Endothelial cell of umbilical vein (primary cell): ENCODE measurements around the gene CC2D1A. TPM values are rescaled to one million over a fixed set of nuclear protein-coding genes. Genes with fewer than 3 reads are reported as not detected.

Source experiments
- BruUV-seq: library from RNA; stranded (reverse); fragments of 400-500 nt; replicated peaks from 2 replicates; lab custom pipeline; 2021; lab: Mats Ljungman, UMichigan
- CTCF ChIA-PET: fragments of 300-600, 350-600 bp; sonication (Branson Sonifier 250); formaldehyde crosslinking; loops from one replicate; lab custom pipeline; 2021; ENCODE audit warnings: antibody characterized with exemption, inconsistent platforms; lab: Charles Lee
- POLR2A ChIA-PET: fragments of 300-600, 350-600 bp; sonication (Branson Sonifier 250); formaldehyde crosslinking; loops from one replicate; lab custom pipeline; 2021; ENCODE audit warnings: antibody characterized with exemption, inconsistent platforms; lab: Charles Lee
- DNase-seq: peaks from one replicate; pipeline ENCODE4 v3.0.0-alpha.2; 2011; ENCODE audit warnings: low read depth, low spot score
- FAIRE-seq: peaks from 2 replicates; lab custom pipeline; 2011; peaks lifted over from hg19 to GRCh38; lab: Jason Lieb, UNC
- H2AFZ ChIP-seq: 2 replicates; pipeline ENCODE4 v1.6.0; 2012; ENCODE audit warnings: low read depth, low read length, control low read depth, inconsistent platforms
- H3K27ac ChIP-seq: 2 replicates; pipeline ENCODE4 v1.5.1; 2011; ENCODE audit warnings: low read depth, mild to moderate bottlenecking, control low read depth, low read length, moderate library complexity; ENCODE audit not compliant: insufficient read depth
- H3K27me3 ChIP-seq, 2 experiments: 2 replicates each; pipeline versions ENCODE4 v1.6.0 to v1.6.1; 2011; ENCODE audit warnings: low read length in 2 of 2, mixed read lengths in 1 of 2; ENCODE audit not compliant: control insufficient read depth in 2 of 2, insufficient read depth in 2 of 2
- H3K36me3 ChIP-seq, 2 experiments: 2 replicates in 1 of 2; 3 replicates in 1 of 2; pipeline ENCODE4 v1.5.1; 2011; ENCODE audit warnings: low read length in 2 of 2, mild to moderate bottlenecking in 1 of 2, moderate library complexity in 1 of 2; ENCODE audit not compliant: control insufficient read depth in 2 of 2, insufficient read depth in 2 of 2; ENCODE audit errors: extremely low read depth in 1 of 2
- H3K4me1 ChIP-seq: 3 replicates; pipeline ENCODE4 v1.5.1; 2011; ENCODE audit warnings: mild to moderate bottlenecking, low read length; ENCODE audit not compliant: control insufficient read depth, insufficient read depth; ENCODE audit errors: extremely low read depth
- H3K4me2 ChIP-seq: 2 replicates; pipeline ENCODE4 v1.6.1; 2011; ENCODE audit warnings: low read length, control low read depth, mixed read lengths; ENCODE audit not compliant: insufficient read depth
- H3K4me3 ChIP-seq, 3 experiments: fragments of 200-600 bp in 1 of 3; sonication (generic), shearing (Covaris generic) in 1 of 3; replicated peaks in 1 of 3; 2 replicates each; pipeline ENCODE4 v1.5.1; 2011 to 2016; ENCODE audit warnings: control low read depth in 3 of 3, low read length in 3 of 3, mild to moderate bottlenecking in 2 of 3, inconsistent platforms in 1 of 3, low read depth in 1 of 3, moderate library complexity in 1 of 3; ENCODE audit not compliant: insufficient read depth in 1 of 3
- H3K79me2 ChIP-seq: 2 replicates; pipeline ENCODE4 v1.6.0; 2012; ENCODE audit warnings: low read length, inconsistent platforms; ENCODE audit not compliant: control insufficient read depth, insufficient read depth
- H3K9ac ChIP-seq: replicated peaks from 2 replicates; pipeline ENCODE3; 2011; ENCODE audit warnings: low read length, control low read depth; ENCODE audit not compliant: insufficient read depth; ENCODE audit errors: extremely low read depth
- H3K9me1 ChIP-seq: replicated peaks from 3 replicates; pipeline ENCODE4 v1.6.0; 2011; ENCODE audit warnings: mild to moderate bottlenecking, low read length; ENCODE audit not compliant: control insufficient read depth, insufficient read depth; ENCODE audit errors: extremely low read depth
- H3K9me3 ChIP-seq: replicated peaks from 2 replicates; pipeline ENCODE4 v1.5.1; 2012; ENCODE audit warnings: low read length, inconsistent platforms; ENCODE audit not compliant: control insufficient read depth, insufficient read depth
- H4K20me1 ChIP-seq: replicated peaks from 2 replicates; pipeline ENCODE3; 2011; ENCODE audit warnings: mild to moderate bottlenecking, low read length; ENCODE audit not compliant: control insufficient read depth, insufficient read depth; ENCODE audit errors: extremely low read depth
- FOS ChIP-seq: IDR thresholded peaks from 2 replicates; pipeline ENCODE4 v1.6.1; 2011; ENCODE audit warnings: mild to moderate bottlenecking, low read length, moderate library complexity, borderline replicate concordance; ENCODE audit not compliant: insufficient read depth
- GATA2 ChIP-seq: IDR thresholded peaks from 2 replicates; pipeline ENCODE4 v1.7.0; 2011; ENCODE audit warnings: low read depth, mild to moderate bottlenecking, moderate library complexity, mixed read lengths, low read length; ENCODE audit not compliant: insufficient read length, insufficient read depth
- JUN ChIP-seq: IDR thresholded peaks from 2 replicates; pipeline ENCODE4 v1.6.1; 2011; ENCODE audit warnings: borderline replicate concordance, low read depth; ENCODE audit not compliant: insufficient read length, insufficient read depth
- MYC ChIP-seq: IDR thresholded peaks from one replicate; pipeline ENCODE4 v1.6.1; 2011; ENCODE audit warnings: mild to moderate bottlenecking, low read depth, low read length
- POLR2A ChIP-seq: IDR thresholded peaks from 2 replicates; pipeline ENCODE4 v1.6.1; 2012; ENCODE audit warnings: low read depth, mild to moderate bottlenecking, control low read depth, low read length
- POLR2AphosphoS5 ChIP-seq: IDR thresholded peaks from 2 replicates; pipeline ENCODE4 v1.6.1; 2012; ENCODE audit warnings: low read depth, mild to moderate bottlenecking, control low read depth, low read length, moderate library complexity; ENCODE audit not compliant: insufficient read depth
- dilution Hi-C: fragments of 300-500 bp; cut with MboI; formaldehyde crosslinking; loops from one replicate; pipeline ENCODE4 v1.15.0; 2019; ENCODE audit warnings: low sequenced_read_pairs; ENCODE audit not compliant: extremely low pct_ligation_motif_present
- intact Hi-C: fragments of 100-400 bp; cut with micrococcal nuclease; formaldehyde crosslinking; loops from one replicate; pipeline ENCODE4 v1.10.0; 2022
- polyA plus RNA-seq, 4 experiments: library from polyadenylated mRNA; depleted of rRNA in 3 of 4; stranded (reverse) in 3 of 4; unstranded in 1 of 4; fragments of >200 nt; gene quantifications; 2 replicates each; pipeline versions ENCODE4 v1.2.1 to v1.2.3, GENCODE V29; 2011 to 2012; ENCODE audit warnings: missing spikeins in 1 of 4
- total RNA-seq: library from RNA; stranded (reverse); gene quantifications from 2 replicates; pipeline ENCODE4 v1.2.3, GENCODE V29; 2021
- TF ChIP-seq, protein P1 (sequence below): IDR thresholded peaks from 2 replicates; pipeline ENCODE4 v1.6.1; 2011; ENCODE audit not compliant: insufficient read depth, insufficient read length

The CC2D1A gene
- total and polyA plus RNA-seq, 2 donors (not counting 3 experiments of a cell fraction or from before 2014, with no cell fraction given): 13.6 to 33.7 TPM

DNA sequence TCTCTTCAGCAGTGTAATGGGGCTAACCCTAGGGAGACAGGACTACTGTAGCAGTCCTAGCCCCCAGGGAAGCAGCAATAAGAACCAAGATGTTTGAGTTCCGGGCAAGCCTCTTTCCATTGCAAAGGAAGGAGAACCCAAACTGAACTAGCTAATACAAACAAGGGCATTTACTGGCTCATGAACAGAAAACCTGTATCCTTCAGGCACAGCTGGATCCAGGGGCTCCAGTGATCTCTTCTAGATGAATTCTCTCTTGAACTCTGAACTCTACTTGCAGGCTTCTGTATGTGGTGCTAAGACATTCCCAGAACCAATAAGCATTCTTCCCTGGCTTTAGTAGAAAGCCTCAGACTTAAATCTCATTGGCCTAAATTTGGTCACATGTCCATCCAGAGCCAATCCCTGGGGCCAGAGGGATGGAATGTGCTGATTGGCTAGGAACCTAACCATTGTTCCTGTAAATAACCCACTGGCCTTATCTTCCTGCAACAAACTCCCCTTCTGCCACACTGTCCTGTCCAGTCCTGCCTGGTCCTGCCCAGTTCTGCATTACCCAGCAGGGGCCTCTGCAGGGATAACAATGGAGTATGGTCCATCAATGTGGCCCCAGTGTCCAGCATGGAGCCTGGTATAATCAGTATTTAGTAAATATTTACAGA is 36.2 kb downstream of the CC2D1A start:
- no peaks in the 10 kb centered on the region for H3K36me3 ChIP-seq
- no peaks in the 10 kb centered on the region for H3K9me3 ChIP-seq
- dilution Hi-C loops (no loop called here), intact Hi-C loops (no loop called here)
- TF ChIP-seq POLR2AphosphoS5: no peak
- TF ChIP-seq JUN: no peak
- no peak for TF ChIP-seq FOS
- no peak for TF ChIP-seq POLR2A
- TF ChIP-seq MYC: no peak
- no peak for TF ChIP-seq GATA2
- TF ChIP-seq, protein P1, sequence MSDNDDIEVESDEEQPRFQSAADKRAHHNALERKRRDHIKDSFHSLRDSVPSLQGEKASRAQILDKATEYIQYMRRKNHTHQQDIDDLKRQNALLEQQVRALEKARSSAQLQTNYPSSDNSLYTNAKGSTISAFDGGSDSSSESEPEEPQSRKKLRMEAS: no peak
- no peak overlapping the region for H2AFZ ChIP-seq
- H3K27me3 ChIP-seq: peaks cover 0 to 3% of the 10 kb centered on the region in 2 experiments
- peak; percentile 13 for DNase-seq
- H3K9ac ChIP-seq: no peak overlapping the region
- no peak for FAIRE-seq
- no peak overlapping the region for H3K27ac ChIP-seq
- H3K9me1 ChIP-seq: no peaks in the 10 kb centered on the region
- H4K20me1 ChIP-seq: no peaks in the 10 kb centered on the region
- H3K79me2 ChIP-seq: no peaks in the 10 kb centered on the region
- H3K4me2 ChIP-seq: no peak overlapping the region
- no TSS peak for BruUV-seq
- POLR2A ChIA-PET: no interaction called here
- no peaks in the 10 kb centered on the region for H3K4me1 ChIP-seq
- CTCF ChIA-PET: interaction anchor here (1.2 kb wide), 1 partner anchor 10 kb away, joined by 4 read pairs; no protein-coding TSS in a partner anchor
- H3K4me3 ChIP-seq: no peak overlapping the region

DNA sequence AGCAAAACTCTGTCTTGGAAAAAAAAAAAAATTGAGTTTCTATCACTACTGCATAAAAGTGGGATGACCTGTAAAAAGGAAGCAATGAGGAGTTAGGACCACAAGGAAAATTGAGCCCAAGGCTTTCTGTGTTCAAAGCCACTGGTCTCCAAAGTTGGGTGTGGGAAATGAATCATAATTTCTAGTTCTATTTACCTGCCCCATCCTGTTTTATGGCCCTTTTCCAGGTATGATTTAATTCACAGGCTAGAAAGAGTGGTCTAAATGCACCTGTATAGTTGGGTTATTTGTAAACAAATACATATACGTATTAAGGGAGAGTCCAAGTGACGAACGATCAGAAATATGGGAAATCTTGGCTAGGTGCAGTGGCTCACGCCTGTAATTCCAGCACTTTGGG is 40.4 kb downstream of the CC2D1A start:
- Histone ChIP-seq H3K9me1 (no peaks in the 10 kb centered on the region), H3K36me3 (no peaks in the 10 kb centered on the region), H4K20me1 (no peaks in the 10 kb centered on the region), H3K27me3 (no peaks in the 10 kb centered on the region), H3K79me2 (no peaks in the 10 kb centered on the region), H3K4me1 (no peaks in the 10 kb centered on the region), H3K27ac (no peak overlapping the region), H3K4me3 (no peak overlapping the region), H3K9me3 (no peaks in the 10 kb centered on the region), H2AFZ (no peak overlapping the region), H3K9ac (no peak overlapping the region), H3K4me2 (no peak overlapping the region)
- TF ChIP-seq FOS (no peak), JUN (no peak)
- ChIA-PET CTCF (no interaction called here), POLR2A (no interaction called here)
- DNase-seq (no peak), FAIRE-seq (no peak)
- no TSS peak for BruUV-seq
- dilution Hi-C loops (no loop called here), intact Hi-C loops (no loop called here)
